Liver (tissue), 9 donors: ENCODE measurements around the gene C11orf98. TPM values are rescaled to one million over a fixed set of nuclear protein-coding genes. Genes with fewer than 3 reads are reported as not detected.
A peak's percentile ranks its signal among the peaks of the same experiment; 100 is the strongest.

Experiments used
- DNase-seq: peaks from one replicate; pipeline ENCODE4 v3.0.0-alpha.2; 2017; ENCODE audit warnings: low spot score
- H3K27ac ChIP-seq, 2 donors: one replicate each; pipeline ENCODE4 v1.7.0; 2013; ENCODE audit warnings: inconsistent platforms in 2 of 2, low read length in 2 of 2, control low read depth in 1 of 2, low read depth in 1 of 2, mild to moderate bottlenecking in 1 of 2
- H3K27me3 ChIP-seq, 4 donors: one replicate each; pipeline versions ENCODE4 v1.6.1 to v1.7.0; 2013; ENCODE audit warnings: low read length in 3 of 4, inconsistent platforms in 1 of 4, mild to moderate bottlenecking in 1 of 4, moderate library complexity in 1 of 4; ENCODE audit not compliant: control insufficient read depth in 4 of 4, insufficient read depth in 4 of 4
- H3K36me3 ChIP-seq, 4 donors: one replicate each; pipeline versions ENCODE4 v1.6.1 to v1.7.0; 2013; ENCODE audit warnings: low read length in 3 of 4, mild to moderate bottlenecking in 3 of 4, low read depth in 1 of 4, moderate library complexity in 1 of 4; ENCODE audit not compliant: control insufficient read depth in 4 of 4, insufficient read depth in 3 of 4
- H3K4me1 ChIP-seq, 4 donors: one replicate each; pipeline versions ENCODE4 v1.6.1 to v1.7.0; 2013; ENCODE audit warnings: low read length in 3 of 4, mild to moderate bottlenecking in 3 of 4, moderate library complexity in 1 of 4; ENCODE audit not compliant: control insufficient read depth in 4 of 4, insufficient read depth in 4 of 4
- H3K4me3 ChIP-seq, 3 donors: one replicate each; pipeline versions ENCODE4 v1.6.1 to v1.7.0; 2013; ENCODE audit warnings: low read length in 3 of 3, control low read depth in 1 of 3, low read depth in 1 of 3, mild to moderate bottlenecking in 1 of 3
- H3K9ac ChIP-seq, 2 donors: one replicate each; pipeline ENCODE4 v1.7.0; 2013; ENCODE audit warnings: low read length in 2 of 2, mild to moderate bottlenecking in 2 of 2, moderate library complexity in 2 of 2, control low read depth in 1 of 2, low read depth in 1 of 2
- H3K9me3 ChIP-seq, 4 donors: one replicate each; pipeline versions ENCODE4 v1.6.1 to v1.7.0; 2013; ENCODE audit warnings: low read length in 3 of 4; ENCODE audit not compliant: control insufficient read depth in 4 of 4
- ATF3 ChIP-seq: IDR thresholded peaks from 2 replicates; pipeline ENCODE4 v1.6.1; 2016; ENCODE audit warnings: antibody characterized with exemption
- CTCF ChIP-seq: fragments of 150-350 bp; IDR thresholded peaks from 2 replicates; pipeline ENCODE4 v1.5.1; 2017; ENCODE audit warnings: improper control_type of control experiment, low read depth, low read length; ENCODE audit not compliant: missing input control
- EGR1 ChIP-seq, 2 donors: IDR thresholded peaks; 2 replicates each; pipeline ENCODE4 v1.6.1; 2016 to 2018; ENCODE audit warnings: antibody characterized with exemption in 2 of 2, low read depth in 2 of 2
- FOXA1 ChIP-seq: IDR thresholded peaks from 2 replicates; pipeline ENCODE4 v1.6.1; 2016; ENCODE audit warnings: antibody characterized with exemption
- HNF4G ChIP-seq: IDR thresholded peaks from 2 replicates; pipeline ENCODE4 v1.6.1; 2016; ENCODE audit warnings: antibody characterized with exemption
- JUND ChIP-seq, 2 donors: IDR thresholded peaks; 2 replicates each; pipeline ENCODE4 v1.6.1; 2016; ENCODE audit warnings: antibody characterized with exemption in 2 of 2
- MAX ChIP-seq: IDR thresholded peaks from 2 replicates; pipeline ENCODE4 v1.6.1; 2016; ENCODE audit warnings: antibody characterized with exemption
- NR2F2 ChIP-seq: IDR thresholded peaks from 2 replicates; pipeline ENCODE4 v1.6.1; 2016; ENCODE audit warnings: antibody characterized with exemption
- REST ChIP-seq: IDR thresholded peaks from 2 replicates; pipeline ENCODE4 v1.6.1; 2016; ENCODE audit warnings: antibody characterized with exemption, mild to moderate bottlenecking
- SP1 ChIP-seq: IDR thresholded peaks from 2 replicates; pipeline ENCODE4 v1.6.1; 2018; ENCODE audit warnings: antibody characterized with exemption, mild to moderate bottlenecking
- TAF1 ChIP-seq: conservative IDR thresholded peaks from 2 replicates; pipeline ENCODE4 v1.6.1; 2016; ENCODE audit warnings: antibody characterized with exemption, mild to moderate bottlenecking
- YY1 ChIP-seq: IDR thresholded peaks from 2 replicates; pipeline ENCODE4 v1.6.1; 2016; ENCODE audit warnings: antibody characterized with exemption, mild to moderate bottlenecking
- ZBTB33 ChIP-seq: IDR thresholded peaks from 2 replicates; pipeline ENCODE4 v1.6.1; 2016; ENCODE audit warnings: antibody characterized with exemption
- WGBS: extraction: QIAGEN DNeasy Blood & Tissue Kit; methylation state at CpG from one replicate; pipeline ENCODE4 v1.1.7; 2013; 5-methylcytosine and 5-hydroxymethylcytosine counted together
- polyA plus RNA-seq, 2 donors: library from polyadenylated mRNA; stranded (reverse) in 1 of 2; unstranded in 1 of 2; fragments of 200-250 nt in 1 of 2; fragments of >200 nt in 1 of 2; fragmentation: Nextera tagmentation in 1 of 2; extraction: Ambion mirVana in 1 of 2; gene quantifications; one replicate each; pipeline versions ENCODE4 v1.2.1 to v1.2.3, GENCODE V29; 2013 to 2015
- total RNA-seq, 2 donors: library from RNA; depleted of rRNA; stranded (reverse); fragments of >200 nt; gene quantifications; one replicate each; pipeline ENCODE4 v1.2.3, GENCODE V29; 2014
- donor health status: healthy.
- donor health status: healthy.
- donor health status: healthy.
- donor health status: healthy.
- donor health status: healthy.

The C11orf98 gene
- total and polyA plus RNA-seq, 4 donors, result 16.5 to 49.9 (median 30.7) TPM

GRCh38 chr11:62708793-62709192, 43.8 kb upstream of the C11orf98 start:
- no peaks in the 10 kb centered on the region for H3K9me3 ChIP-seq
- H3K27ac ChIP-seq, result peak overlapping the region; percentile 93 to 95
- H3K9ac ChIP-seq, result peak overlapping the region; percentile 79 to 93
- H3K4me1 ChIP-seq, result peaks cover 19 to 62% (median 51%) of the 10 kb centered on the region in 4 donors
- no peak for TF ChIP-seq ZBTB33
- TF ChIP-seq EGR1 (IDR thresholded peaks at IDR 0.05; ENCODE audit: low read depth in 2 of 2), result no peak
- TF ChIP-seq FOXA1, result no peak
- no peak for TF ChIP-seq HNF4G
- no peak for TF ChIP-seq MAX
- TF ChIP-seq NR2F2, result no peak
- H3K4me3 ChIP-seq, result peak overlapping the region; percentile 55 to 85 (median 56)
- H3K36me3 ChIP-seq, result peaks cover 0 to 4% (median 1%) of the 10 kb centered on the region in 4 donors
- DNase-seq, result peak; percentile 62
- WGBS, result 4% methylated on average over 7 of the region's 7 CpGs
- no peaks in the 10 kb centered on the region for H3K27me3 ChIP-seq

- no peaks in the 10 kb centered on the region for H3K27me3 ChIP-seq
- DNase-seq, result peak; percentile 47
- no peaks in the 10 kb centered on the region for H3K9me3 ChIP-seq
- H3K27ac ChIP-seq, result no peak overlapping the region
- peak overlapping the region in 1 of 3 donors; percentile 56 for H3K4me3 ChIP-seq
- TF ChIP-seq TAF1, result no peak
- no peak for TF ChIP-seq SP1
- TF ChIP-seq NR2F2, result no peak
- TF ChIP-seq YY1, result no peak
- 89% methylated on average over 5 of the region's 5 CpGs for WGBS
- H3K9ac ChIP-seq, result no peak overlapping the region
- peaks cover 17 to 58% (median 47%) of the 10 kb centered on the region in 4 donors for H3K4me1 ChIP-seq
- peaks cover 0 to 4% (median 1%) of the 10 kb centered on the region in 4 donors for H3K36me3 ChIP-seq
Observed at GRCh38 chr11:62708392-62708791, 43.4 kb upstream of the C11orf98 start.

- H3K4me1 ChIP-seq, result peaks cover 15 to 48% (median 38%) of the 10 kb centered on the region in 4 donors
- H3K9ac ChIP-seq, result peak within 1 kb of the TSS; percentile 37 to 50
- no peaks in the 10 kb centered on the region for H3K27me3 ChIP-seq
- TF ChIP-seq SP1 (no peak), ATF3 (no peak), JUND (IDR thresholded peaks at IDR 0.05) (no peak), CTCF (no peak), REST (no peak)
- 85% methylated on average over 10 of the region's 10 CpGs for WGBS
- peak within 1 kb of the TSS; percentile 79 to 80 for H3K27ac ChIP-seq
- H3K36me3 ChIP-seq, result peaks cover 0 to 4% (median 1%) of the 10 kb centered on the region in 4 donors
- H3K4me3 ChIP-seq, result peak within 1 kb of the TSS; percentile 66 to 77 (median 72)
- no peaks in the 10 kb centered on the region for H3K9me3 ChIP-seq
- peak; percentile 39 for DNase-seq
Observed at GRCh38 chr11:62707277-62707861, 42.4 kb upstream of the C11orf98 start, which contains the start of the genes BSCL2 and GNG3. TSS of gene BSCL2 (minus strand) at chr11:62707424. CDS start at chr11:62707195, 229 bp downstream. TSS of gene GNG3 (plus strand) at chr11:62707676. CDS start at chr11:62708296, 620 bp downstream.
